Mucosa of stomach (tissue), 1 donor: ENCODE results near the gene ACSF2.

Experiments
- H3K27me3 ChIP-seq: one replicate; pipeline ENCODE4 v1.7.0; 2013; ENCODE audit warnings: mild to moderate bottlenecking, low read length; ENCODE audit not compliant: control insufficient read depth, insufficient read depth
- H3K36me3 ChIP-seq: one replicate; pipeline ENCODE4 v1.7.0; 2013; ENCODE audit warnings: low read length; ENCODE audit not compliant: control insufficient read depth, insufficient read depth
- H3K4me1 ChIP-seq: one replicate; pipeline ENCODE4 v1.7.0; 2013; ENCODE audit warnings: mild to moderate bottlenecking, low read length; ENCODE audit not compliant: control insufficient read depth, insufficient read depth
- H3K4me3 ChIP-seq: one replicate; pipeline ENCODE4 v1.7.0; 2013; ENCODE audit warnings: low read length
- H3K9ac ChIP-seq: one replicate; pipeline ENCODE4 v1.7.0; 2013; ENCODE audit warnings: mild to moderate bottlenecking, low read length, moderate library complexity
- H3K9me3 ChIP-seq: one replicate; pipeline ENCODE4 v1.7.0; 2013; ENCODE audit warnings: mild to moderate bottlenecking, low read length, moderate library complexity; ENCODE audit not compliant: control insufficient read depth
- donor health status: Pancreatic carcinoma.

Gene ACSF2, protein sequence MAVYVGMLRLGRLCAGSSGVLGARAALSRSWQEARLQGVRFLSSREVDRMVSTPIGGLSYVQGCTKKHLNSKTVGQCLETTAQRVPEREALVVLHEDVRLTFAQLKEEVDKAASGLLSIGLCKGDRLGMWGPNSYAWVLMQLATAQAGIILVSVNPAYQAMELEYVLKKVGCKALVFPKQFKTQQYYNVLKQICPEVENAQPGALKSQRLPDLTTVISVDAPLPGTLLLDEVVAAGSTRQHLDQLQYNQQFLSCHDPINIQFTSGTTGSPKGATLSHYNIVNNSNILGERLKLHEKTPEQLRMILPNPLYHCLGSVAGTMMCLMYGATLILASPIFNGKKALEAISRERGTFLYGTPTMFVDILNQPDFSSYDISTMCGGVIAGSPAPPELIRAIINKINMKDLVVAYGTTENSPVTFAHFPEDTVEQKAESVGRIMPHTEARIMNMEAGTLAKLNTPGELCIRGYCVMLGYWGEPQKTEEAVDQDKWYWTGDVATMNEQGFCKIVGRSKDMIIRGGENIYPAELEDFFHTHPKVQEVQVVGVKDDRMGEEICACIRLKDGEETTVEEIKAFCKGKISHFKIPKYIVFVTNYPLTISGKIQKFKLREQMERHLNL

DNA sequence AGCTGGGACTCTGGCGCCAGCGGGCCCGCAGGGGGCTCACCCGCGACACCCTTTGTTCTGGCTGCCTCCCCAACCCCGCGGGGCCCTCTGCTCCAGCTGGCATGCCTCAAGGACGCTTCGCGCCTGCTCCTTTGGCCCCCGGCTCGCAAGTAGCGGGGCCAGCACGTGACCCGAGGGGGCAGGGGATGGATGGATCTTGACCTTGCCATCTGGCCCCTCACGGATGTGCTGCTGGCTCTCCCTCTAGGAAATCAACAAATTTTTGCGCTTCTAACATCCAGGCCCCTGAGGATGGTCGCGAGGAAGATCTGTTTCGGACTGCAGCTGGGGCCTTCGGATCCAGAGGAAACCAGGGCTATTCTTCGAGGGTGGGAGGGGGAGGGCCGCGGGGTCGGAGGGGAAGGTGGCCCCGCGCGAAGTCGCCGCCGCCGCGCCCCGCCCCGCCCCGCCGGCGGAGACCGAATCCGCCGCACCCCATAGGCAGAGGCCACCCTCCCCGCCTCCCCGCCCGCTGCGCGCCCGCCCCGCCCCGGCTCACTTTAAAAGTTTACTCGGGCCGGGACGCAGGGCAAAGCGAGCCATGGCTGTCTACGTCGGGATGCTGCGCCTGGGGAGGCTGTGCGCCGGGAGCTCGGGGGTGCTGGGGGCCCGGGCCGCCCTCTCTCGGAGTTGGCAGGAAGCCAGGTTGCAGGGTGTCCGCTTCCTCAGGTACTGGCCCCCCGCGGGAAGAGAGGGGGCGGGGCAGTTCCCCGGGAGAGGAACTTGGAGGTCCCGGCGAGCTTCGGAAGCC, at the start of gene ACSF2:
TSS of gene ACSF2 (plus strand) at position 537 of the 790 bp plus-strand sequence. CDS start at position 581, 44 bp downstream.
- Histone ChIP-seq H3K27me3 (no peaks in the 10 kb centered on the region), H3K9me3 (no peaks in the 10 kb centered on the region), H3K9ac (peak within 1 kb of the TSS; percentile 86), H3K4me3 (peak within 1 kb of the TSS; percentile 62), H3K4me1 (peaks cover 70% of the 10 kb centered on the region), H3K36me3 (no peaks in the 10 kb centered on the region)

- Histone ChIP-seq H3K9ac (no peak overlapping the region), H3K4me3 (no peak overlapping the region), H3K4me1 (no peaks in the 10 kb centered on the region), H3K27me3 (no peaks in the 10 kb centered on the region), H3K9me3 (no peaks in the 10 kb centered on the region), H3K36me3 (peaks cover 4% of the 10 kb centered on the region)
Observed at GRCh38 chr17:50379351-50380132, 46.5 kb upstream of the ACSF2 start.

GRCh38 chr17:50380369-50381259, 45.4 kb upstream of the ACSF2 start:
- H3K4me1 ChIP-seq = no peaks in the 10 kb centered on the region
- no peak overlapping the region for H3K4me3 ChIP-seq
- H3K36me3 ChIP-seq = peaks cover 4% of the 10 kb centered on the region
- H3K9me3 ChIP-seq = no peaks in the 10 kb centered on the region
- no peaks in the 10 kb centered on the region for H3K27me3 ChIP-seq
- H3K9ac ChIP-seq = no peak overlapping the region

GRCh38 chr17:50381260-50381815, 44.7 kb upstream of the ACSF2 start:
- Histone ChIP-seq H3K4me1 (no peaks in the 10 kb centered on the region), H3K36me3 (peaks cover 6% of the 10 kb centered on the region), H3K27me3 (no peaks in the 10 kb centered on the region), H3K4me3 (no peak overlapping the region), H3K9ac (no peak overlapping the region), H3K9me3 (no peaks in the 10 kb centered on the region)

DNA sequence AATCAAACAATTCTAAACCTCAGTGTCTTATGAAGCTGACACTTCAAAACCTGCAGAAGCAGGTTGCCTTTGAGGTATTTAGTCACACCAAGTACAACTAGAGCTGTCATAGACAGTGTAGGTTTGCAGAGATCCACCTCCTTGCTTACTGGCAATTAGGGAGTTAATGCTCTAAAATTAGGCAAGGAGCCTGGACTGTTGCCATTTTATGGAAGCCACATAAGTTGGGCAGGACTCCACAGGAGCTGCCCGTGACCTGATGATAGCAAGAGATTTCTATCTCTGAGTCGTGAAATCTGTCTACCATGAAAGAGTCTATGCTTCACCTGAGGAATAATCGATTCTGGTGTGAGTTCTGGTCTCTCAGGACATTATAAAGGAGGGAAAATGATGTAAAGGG, 44.1 kb upstream of the ACSF2 start:
- Histone ChIP-seq H3K36me3 (peaks cover 10% of the 10 kb centered on the region), H3K27me3 (no peaks in the 10 kb centered on the region), H3K9me3 (no peaks in the 10 kb centered on the region), H3K9ac (no peak overlapping the region), H3K4me1 (no peaks in the 10 kb centered on the region), H3K4me3 (no peak overlapping the region)

GRCh38 chr17:50382931-50383330, 43.1 kb upstream of the ACSF2 start:
- Histone ChIP-seq H3K9me3 (no peaks in the 10 kb centered on the region), H3K36me3 (peaks cover 13% of the 10 kb centered on the region), H3K4me1 (no peaks in the 10 kb centered on the region), H3K9ac (no peak overlapping the region), H3K4me3 (no peak overlapping the region), H3K27me3 (no peaks in the 10 kb centered on the region)

DNA sequence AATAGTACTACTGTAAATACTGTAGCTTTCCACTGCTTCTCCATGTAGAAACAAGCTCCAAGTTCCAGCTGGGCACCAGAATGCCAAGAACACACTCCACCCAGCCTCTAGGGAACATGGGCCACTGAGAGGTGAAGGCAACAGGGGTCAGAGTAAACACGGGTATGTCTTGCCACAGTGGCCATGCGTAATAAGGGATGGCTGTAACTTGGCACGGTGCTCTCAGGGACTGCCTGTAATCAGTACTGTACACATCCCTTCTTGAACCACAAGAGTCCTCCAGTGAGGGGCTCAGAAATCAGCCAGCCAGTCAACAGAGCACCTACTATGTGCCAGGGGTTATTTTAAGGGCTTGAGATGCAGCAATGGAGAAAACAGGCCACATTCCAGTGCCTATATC, 39.5 kb upstream of the ACSF2 start:
- H3K9ac ChIP-seq = no peak overlapping the region
- H3K9me3 ChIP-seq = no peaks in the 10 kb centered on the region
- H3K4me1 ChIP-seq = peaks cover 9% of the 10 kb centered on the region
- H3K27me3 ChIP-seq = no peaks in the 10 kb centered on the region
- H3K4me3 ChIP-seq = no peak overlapping the region
- H3K36me3 ChIP-seq = peaks cover 38% of the 10 kb centered on the region

DNA sequence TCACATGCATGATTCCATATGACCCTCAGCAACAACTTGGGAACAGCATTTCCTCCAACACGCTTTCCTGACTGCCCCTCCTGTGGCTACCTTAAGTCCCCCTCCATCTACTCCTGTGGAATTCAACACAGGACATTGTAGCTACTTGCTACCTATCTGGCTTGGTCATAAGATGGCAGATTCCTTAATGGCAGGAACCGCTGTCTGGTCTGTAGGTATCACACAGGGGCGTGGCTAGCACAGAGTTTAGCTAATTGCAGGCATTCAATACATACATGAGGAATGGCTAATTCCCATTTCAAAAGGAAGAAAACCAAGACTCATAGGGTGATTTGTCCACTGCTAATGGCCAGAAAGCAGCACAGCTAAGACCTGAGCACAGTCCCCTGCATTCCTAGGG, 37.3 kb upstream of the ACSF2 start:
- Histone ChIP-seq H3K36me3 (peaks cover 49% of the 10 kb centered on the region), H3K27me3 (no peaks in the 10 kb centered on the region), H3K9ac (no peak overlapping the region), H3K9me3 (no peaks in the 10 kb centered on the region), H3K4me3 (no peak overlapping the region), H3K4me1 (peaks cover 13% of the 10 kb centered on the region)

DNA sequence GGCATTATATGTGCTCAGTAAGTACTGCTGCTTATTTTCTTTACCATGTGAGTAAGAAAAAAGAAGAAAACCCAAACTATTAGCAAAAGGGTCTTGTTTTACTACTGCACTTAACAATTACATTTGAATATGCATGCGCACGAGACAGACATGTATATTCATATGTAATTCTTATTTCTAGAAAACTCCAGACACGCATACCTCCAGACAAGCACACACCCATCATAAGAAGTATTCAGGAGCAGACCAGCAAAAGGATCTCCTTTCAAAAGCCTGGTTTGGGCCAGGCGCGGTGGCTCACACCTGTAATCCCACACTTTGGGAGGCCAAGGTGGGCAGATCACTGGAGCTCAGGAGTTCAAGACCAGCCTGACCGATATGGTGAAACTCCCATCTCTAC, 36.5 kb upstream of the ACSF2 start:
- no peaks in the 10 kb centered on the region for H3K9me3 ChIP-seq
- H3K9ac ChIP-seq = no peak overlapping the region
- peaks cover 13% of the 10 kb centered on the region for H3K4me1 ChIP-seq
- peaks cover 46% of the 10 kb centered on the region for H3K36me3 ChIP-seq
- no peak overlapping the region for H3K4me3 ChIP-seq
- H3K27me3 ChIP-seq = no peaks in the 10 kb centered on the region

- peaks cover 19% of the 10 kb centered on the region for H3K4me1 ChIP-seq
- peaks cover 39% of the 10 kb centered on the region for H3K36me3 ChIP-seq
- no peak overlapping the region for H3K9ac ChIP-seq
- H3K27me3 ChIP-seq = no peaks in the 10 kb centered on the region
- no peak overlapping the region for H3K4me3 ChIP-seq
- H3K9me3 ChIP-seq = no peaks in the 10 kb centered on the region
Observed at GRCh38 chr17:50392621-50393020, 33.4 kb upstream of the ACSF2 start.

GRCh38 chr17:50393700-50394099, 32.3 kb upstream of the ACSF2 start:
- Histone ChIP-seq H3K9me3 (no peaks in the 10 kb centered on the region), H3K9ac (no peak overlapping the region), H3K4me1 (peaks cover 22% of the 10 kb centered on the region), H3K27me3 (no peaks in the 10 kb centered on the region), H3K36me3 (peaks cover 29% of the 10 kb centered on the region), H3K4me3 (no peak overlapping the region)
